GM12878 (cell line): Measurements from ENCODE around the gene VPS29. TPM values are rescaled to one million over a fixed set of nuclear protein-coding genes. Genes with fewer than 3 reads are reported as not detected.

ENCODE experiments used
- BMI1 ChIP-seq: fragments of 450-650 bp; IDR thresholded peaks from 2 replicates; pipeline ENCODE4 v1.6.1; 2016; ENCODE audit warnings: mild to moderate bottlenecking, moderate library complexity, borderline replicate concordance
- CEBPB ChIP-seq, 2 experiments: fragments of 150-350 bp in 1 of 2; IDR thresholded peaks; 2 replicates each; pipeline ENCODE4 v1.6.1; 2012 to 2014; ENCODE audit warnings: low read depth in 2 of 2, low read length in 2 of 2, borderline replicate concordance in 1 of 2, inconsistent platforms in 1 of 2
- CEBPZ ChIP-seq: fragments of 150-350 bp; IDR thresholded peaks from 2 replicates; pipeline ENCODE4 v1.6.1; 2016; ENCODE audit warnings: low read depth, low read length
- ELK1 ChIP-seq: IDR thresholded peaks from 2 replicates; pipeline ENCODE4 v1.6.1; 2012; ENCODE audit warnings: low read depth, low read length, improper control_type of control experiment
- NKRF ChIP-seq: fragments of 450-650 bp; conservative IDR thresholded peaks from 2 replicates; pipeline ENCODE4 v1.6.1; 2017; ENCODE audit warnings: mild to moderate bottlenecking, moderate library complexity
- RB1 ChIP-seq: fragments of 450-650 bp; formaldehyde crosslinking; IDR thresholded peaks from 2 replicates; pipeline ENCODE4 v1.6.1; 2017; ENCODE audit warnings: mild to moderate bottlenecking, borderline replicate concordance
- RCOR1 ChIP-seq: conservative IDR thresholded peaks from 2 replicates; pipeline ENCODE4 v1.6.1; 2012; ENCODE audit warnings: low read depth, low read length, improper control_type of control experiment
- ZBTB40 ChIP-seq: fragments of 450-650 bp; IDR thresholded peaks from 2 replicates; pipeline ENCODE4 v1.6.1; 2016; ENCODE audit warnings: mild to moderate bottlenecking, moderate library complexity, borderline replicate concordance
- ZNF592 ChIP-seq: fragments of 450-650 bp; IDR thresholded peaks from 2 replicates; pipeline ENCODE4 v1.6.1; 2017; ENCODE audit warnings: mild to moderate bottlenecking, moderate library complexity
- ZZZ3 ChIP-seq: IDR thresholded peaks from 2 replicates; pipeline ENCODE4 v1.6.1; 2011; ENCODE audit warnings: low read depth; ENCODE audit not compliant: control insufficient read depth, insufficient read length
- polyA plus RNA-seq, 11 experiments: library from polyadenylated mRNA; depleted of rRNA in 4 of 11; unstranded in 6 of 11; stranded (reverse) in 5 of 11; fragments of >200 nt; fragmentation: Nextera tagmentation in 4 of 11; fragmentation: Illumina TruSeq in 1 of 11; extraction: Ambion mirVana in 4 of 11; extraction: Trizol in 1 of 11; gene quantifications; 1 replicate in 1 of 11; 2 replicates in 10 of 11; pipeline versions ENCODE4 v1.2.1 to v1.2.3, GENCODE V29; 2011 to 2016; ENCODE audit warnings: inconsistent platforms in 2 of 11, missing spikeins in 2 of 11, low read depth in 1 of 11
- total RNA-seq, 4 experiments: library from RNA; depleted of rRNA in 3 of 4; stranded (reverse); fragments of >200 nt in 3 of 4; fragmentation: Illumina TruSeq in 1 of 4; extraction: Trizol in 1 of 4; gene quantifications; 2 replicates each; pipeline versions ENCODE4 v1.2.1 to v1.2.3, GENCODE V29; 2013 to 2021

Gene VPS29
- total and polyA plus RNA-seq, 10 of the 15 experiments (the other 5 are each of a cell fraction or from before 2014, with no cell fraction given) = 65.3 to 405 (median 206) TPM

- peak; percentile 96 for TF ChIP-seq ZNF592
- no peak for TF ChIP-seq CEBPZ
- peak; percentile 76; the same call in 1 of the 2 replicates for TF ChIP-seq ELK1
- no peak for TF ChIP-seq CEBPB (IDR thresholded peaks at IDR 0.05; ENCODE audit: borderline replicate concordance in 1 of 2, low read depth in 2 of 2, low read length in 2 of 2)
- peak; percentile 98; the same call in 1 of the 2 replicates for TF ChIP-seq RB1
- no peak for TF ChIP-seq ZZZ3
- peak; percentile 73; the same call in 1 of the 2 replicates for TF ChIP-seq NKRF
- TF ChIP-seq BMI1 = no peak
- peak; percentile 17; the same call in 1 of the 2 replicates for TF ChIP-seq ZBTB40
- TF ChIP-seq RCOR1 = peak; percentile 90; the same call in 1 of the 2 replicates
Measured at GRCh38 chr12:110501752-110502738, at the start of gene VPS29, which contains the start of gene RAD9B (continued).
